Keratinocyte (primary cell): ENCODE measurements around the gene SEZ6. TPM values are rescaled to one million over a fixed set of nuclear protein-coding genes. Genes with fewer than 3 reads are reported as not detected.

Source experiments
- DNase-seq: peaks from one replicate; pipeline ENCODE4 v3.0.0-alpha.2; 2011; ENCODE audit warnings: low read depth, missing footprints, low spot score
- FAIRE-seq: peaks from 2 replicates; lab custom pipeline; 2011; peaks lifted over from hg19 to GRCh38; lab: Jason Lieb, UNC
- H2AFZ ChIP-seq: 2 replicates; pipeline ENCODE4 v1.6.0; 2012; ENCODE audit warnings: low read length, control low read depth, inconsistent platforms; ENCODE audit not compliant: control insufficient read depth
- H3K27ac ChIP-seq: 2 replicates; pipeline ENCODE4 v1.5.1; 2011; ENCODE audit warnings: low read length; ENCODE audit not compliant: control insufficient read depth, insufficient read depth
- H3K27me3 ChIP-seq: 3 replicates; pipeline ENCODE4 v1.6.0; 2011; ENCODE audit warnings: low read length; ENCODE audit not compliant: control insufficient read depth, insufficient read depth; ENCODE audit errors: extremely low read depth
- H3K36me3 ChIP-seq, 2 experiments: 2 replicates in 1 of 2; 3 replicates in 1 of 2; pipeline ENCODE4 v1.5.1; 2011; ENCODE audit warnings: low read length in 2 of 2, mild to moderate bottlenecking in 1 of 2; ENCODE audit not compliant: control insufficient read depth in 2 of 2, insufficient read depth in 2 of 2; ENCODE audit errors: extremely low read depth in 1 of 2
- H3K4me1 ChIP-seq: 3 replicates; pipeline ENCODE4 v1.5.1; 2011; ENCODE audit warnings: low read length; ENCODE audit not compliant: control insufficient read depth, insufficient read depth; ENCODE audit errors: extremely low read depth
- H3K4me2 ChIP-seq: 3 replicates; pipeline ENCODE4 v1.6.0; 2011; ENCODE audit warnings: low read depth, low read length; ENCODE audit not compliant: control insufficient read depth, insufficient read depth; ENCODE audit errors: extremely low read depth
- H3K4me3 ChIP-seq, 3 experiments: fragments of 200-600 bp in 1 of 3; sonication (generic) in 1 of 3; 2 replicates in 2 of 3; 3 replicates in 1 of 3; pipeline ENCODE4 v1.5.1; 2011 to 2016; ENCODE audit warnings: low read length in 3 of 3, mild to moderate bottlenecking in 3 of 3, control low read depth in 2 of 3, inconsistent platforms in 1 of 3, low read depth in 1 of 3, mixed read lengths in 1 of 3, mixed run types in 1 of 3, moderate library complexity in 1 of 3; ENCODE audit not compliant: control insufficient read depth in 2 of 3, insufficient read depth in 2 of 3; ENCODE audit errors: extremely low read depth in 1 of 3
- H3K79me2 ChIP-seq: 2 replicates; pipeline ENCODE4 v1.6.0; 2012; ENCODE audit warnings: low read length; ENCODE audit not compliant: control insufficient read depth, insufficient read depth
- H3K9ac ChIP-seq: 3 replicates; pipeline ENCODE4 v1.6.0; 2011; ENCODE audit warnings: low read length; ENCODE audit not compliant: control insufficient read depth, insufficient read depth; ENCODE audit errors: extremely low read depth
- H3K9me1 ChIP-seq: 3 replicates; pipeline ENCODE4 v1.6.0; 2011; ENCODE audit warnings: low read length; ENCODE audit not compliant: control insufficient read depth, insufficient read depth; ENCODE audit errors: extremely low read depth
- H3K9me3 ChIP-seq: 2 replicates; pipeline ENCODE4 v1.5.1; 2012; ENCODE audit warnings: low read depth, low read length; ENCODE audit not compliant: control insufficient read depth
- H4K20me1 ChIP-seq: 3 replicates; pipeline ENCODE4 v1.6.0; 2011; ENCODE audit warnings: low read length; ENCODE audit not compliant: control insufficient read depth, insufficient read depth; ENCODE audit errors: extremely low read depth
- EZH2 ChIP-seq: IDR thresholded peaks from one replicate; pipeline ENCODE4 v1.6.1; 2012; ENCODE audit warnings: inconsistent platforms, mild to moderate bottlenecking, low read length, moderate library complexity
- dilution Hi-C: fragments of 300-500 bp; cut with MboI; formaldehyde crosslinking; loops from one replicate; pipeline ENCODE4 v1.7.0; 2020; ENCODE audit warnings: low sequenced_read_pairs; ENCODE audit not compliant: extremely low pct_ligation_motif_present
- polyA plus RNA-seq, 5 experiments: library from polyadenylated mRNA; depleted of rRNA in 3 of 5; stranded (reverse) in 3 of 5; stranded (forward) in 1 of 5; unstranded in 1 of 5; fragments of >200 nt; gene quantifications; 1 replicate in 1 of 5; 2 replicates in 3 of 5; 3 replicates in 1 of 5; pipeline versions ENCODE4 v1.2.1 to v1.2.3, GENCODE V29; 2011 to 2012; ENCODE audit warnings: missing spikeins in 2 of 5, low read depth in 1 of 5, low replicate concordance in 1 of 5
- TF ChIP-seq, protein P1 (sequence below), 3 experiments: IDR thresholded peaks in 1 of 3; conservative IDR thresholded peaks in 1 of 3; optimal IDR thresholded peaks in 1 of 3; 2 replicates in 2 of 3; 3 replicates in 1 of 3; pipeline versions ENCODE3 to v1.5.1; 2011; ENCODE audit warnings: low read length in 3 of 3, mild to moderate bottlenecking in 3 of 3, moderate library complexity in 2 of 3, control low read depth in 1 of 3, inconsistent platforms in 1 of 3; ENCODE audit not compliant: insufficient read depth in 2 of 3; ENCODE audit errors: extremely low read depth in 1 of 3

SEZ6 gene
- polyA plus RNA-seq, 1 donor (not counting 4 experiments of a cell fraction or from before 2014, with no cell fraction given): not detected

- peaks cover 3% of the 10 kb centered on the region for H3K4me1 ChIP-seq
- no peak overlapping the region for H3K9ac ChIP-seq
- no peak for DNase-seq
- no peak overlapping the region for H3K4me3 ChIP-seq
- no peak for TF ChIP-seq EZH2
- TF ChIP-seq, protein P1, sequence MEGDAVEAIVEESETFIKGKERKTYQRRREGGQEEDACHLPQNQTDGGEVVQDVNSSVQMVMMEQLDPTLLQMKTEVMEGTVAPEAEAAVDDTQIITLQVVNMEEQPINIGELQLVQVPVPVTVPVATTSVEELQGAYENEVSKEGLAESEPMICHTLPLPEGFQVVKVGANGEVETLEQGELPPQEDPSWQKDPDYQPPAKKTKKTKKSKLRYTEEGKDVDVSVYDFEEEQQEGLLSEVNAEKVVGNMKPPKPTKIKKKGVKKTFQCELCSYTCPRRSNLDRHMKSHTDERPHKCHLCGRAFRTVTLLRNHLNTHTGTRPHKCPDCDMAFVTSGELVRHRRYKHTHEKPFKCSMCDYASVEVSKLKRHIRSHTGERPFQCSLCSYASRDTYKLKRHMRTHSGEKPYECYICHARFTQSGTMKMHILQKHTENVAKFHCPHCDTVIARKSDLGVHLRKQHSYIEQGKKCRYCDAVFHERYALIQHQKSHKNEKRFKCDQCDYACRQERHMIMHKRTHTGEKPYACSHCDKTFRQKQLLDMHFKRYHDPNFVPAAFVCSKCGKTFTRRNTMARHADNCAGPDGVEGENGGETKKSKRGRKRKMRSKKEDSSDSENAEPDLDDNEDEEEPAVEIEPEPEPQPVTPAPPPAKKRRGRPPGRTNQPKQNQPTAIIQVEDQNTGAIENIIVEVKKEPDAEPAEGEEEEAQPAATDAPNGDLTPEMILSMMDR (optimal IDR thresholded peaks at IDR 0.05 in 1 of 3, IDR thresholded peaks at IDR 0.05 in 1 of 3, conservative IDR thresholded peaks at IDR 0.05 in 1 of 3; ENCODE audit: extremely low read depth in 1 of 3, insufficient read depth in 2 of 3, low read length in 3 of 3): no peak
- H2AFZ ChIP-seq: no peak overlapping the region
- H3K27ac ChIP-seq: no peak overlapping the region
- H3K9me3 ChIP-seq: no peaks in the 10 kb centered on the region
- no peaks in the 10 kb centered on the region for H3K79me2 ChIP-seq
- peaks cover 47% of the 10 kb centered on the region for H3K27me3 ChIP-seq
- H4K20me1 ChIP-seq: no peaks in the 10 kb centered on the region
- dilution Hi-C loops: no loop called here
- no peak for FAIRE-seq
- no peak overlapping the region for H3K4me2 ChIP-seq
- no peaks in the 10 kb centered on the region for H3K36me3 ChIP-seq
- H3K9me1 ChIP-seq: no peaks in the 10 kb centered on the region
These were observed 2.8 kb upstream of the SEZ6 start for GRCh38 chr17:29008591-29008990.

DNA sequence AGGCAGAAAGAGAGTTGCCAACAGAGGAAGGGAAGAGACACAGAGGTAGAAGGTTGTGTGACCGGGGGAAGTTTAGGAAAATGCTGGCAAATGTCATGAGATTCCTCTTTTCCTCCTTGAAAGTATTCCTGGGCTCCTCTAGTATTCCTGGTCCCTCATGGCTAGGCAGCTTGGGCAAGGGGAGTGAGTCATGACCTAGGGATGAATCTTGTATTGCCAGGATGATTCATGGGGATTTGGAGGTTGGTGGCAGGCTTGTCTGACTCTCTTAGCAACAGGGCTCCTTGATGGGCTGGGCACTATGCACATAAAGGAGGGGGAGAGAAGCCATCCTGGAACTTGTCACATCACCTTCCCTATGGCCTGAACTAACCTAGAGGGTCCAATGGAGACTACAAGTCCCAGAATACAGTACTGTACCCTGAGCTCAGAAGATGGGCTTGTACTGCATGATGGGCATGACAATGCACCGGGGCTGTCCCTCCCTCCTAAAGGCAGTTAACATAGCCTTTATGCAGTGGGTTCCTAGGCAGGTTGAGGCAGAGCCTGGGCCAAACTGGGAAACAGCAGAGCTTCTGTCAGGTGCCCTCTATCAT lies 2.1 kb upstream of the SEZ6 start:
- FAIRE-seq: peak; percentile 67

More for the DNA sequence above, 2.1 kb upstream of the SEZ6 start:
- TF ChIP-seq EZH2: no peak
- TF ChIP-seq, protein P1 (optimal IDR thresholded peaks at IDR 0.05 in 1 of 3, IDR thresholded peaks at IDR 0.05 in 1 of 3, conservative IDR thresholded peaks at IDR 0.05 in 1 of 3; ENCODE audit: extremely low read depth in 1 of 3, insufficient read depth in 2 of 3, low read length in 3 of 3): no peak
- Histone ChIP-seq H3K27ac (no peak overlapping the region), H3K27me3 (peaks cover 54% of the 10 kb centered on the region), H2AFZ (no peak overlapping the region), H3K9me1 (no peaks in the 10 kb centered on the region), H3K9me3 (no peaks in the 10 kb centered on the region), H3K4me1 (peaks cover 3% of the 10 kb centered on the region), H3K36me3 (no peaks in the 10 kb centered on the region), H3K4me2 (no peak overlapping the region), H3K4me3 (no peak overlapping the region), H4K20me1 (no peaks in the 10 kb centered on the region), H3K9ac (no peak overlapping the region), H3K79me2 (no peaks in the 10 kb centered on the region)
- peak; percentile 19 for DNase-seq
- dilution Hi-C loops: no loop called here
